Peyer's patch (tissue), 4 donors: ENCODE measurements around the gene HSD17B1. TPM values are rescaled to one million over a fixed set of nuclear protein-coding genes. Genes with fewer than 3 reads are reported as not detected.

ENCODE experiments used
- DNase-seq, 3 donors: peaks; one replicate each; pipeline ENCODE4 v3.0.0-alpha.2; 2017 to 2019
- H3K27ac ChIP-seq, 4 donors: fragments of 200-600 bp; sonication (generic); one replicate each; pipeline ENCODE4 v1.5.1; 2016 to 2019
- H3K27me3 ChIP-seq, 2 donors: fragments of 200-600 bp; sonication (generic); one replicate each; pipeline ENCODE4 v1.5.1; 2019
- H3K36me3 ChIP-seq, 3 donors: fragments of 200-600 bp; sonication (generic); one replicate each; pipeline ENCODE4 v1.5.1; 2016 to 2019
- H3K4me1 ChIP-seq, 4 donors: fragments of 200-600 bp; sonication (generic); one replicate each; pipeline ENCODE4 v1.5.1; 2016 to 2019
- H3K4me3 ChIP-seq, 4 donors: fragments of 200-600 bp; sonication (generic); 1 replicate in 3 of 4; 2 replicates in 1 of 4; pipeline ENCODE4 v1.5.1; 2016 to 2019; ENCODE audit warnings: mild to moderate bottlenecking in 1 of 4
- H3K9me3 ChIP-seq, 4 donors: fragments of 200-600 bp; sonication (generic); one replicate each; pipeline ENCODE4 v1.5.1; 2016 to 2019; ENCODE audit warnings: mild to moderate bottlenecking in 1 of 4
- POLR2A ChIP-seq, 2 donors: fragments of 450-650 bp; IDR thresholded peaks; one replicate each; pipeline ENCODE4 v1.5.1; 2017; ENCODE audit warnings: antibody characterized with exemption in 2 of 2, mild to moderate bottlenecking in 2 of 2, moderate library complexity in 2 of 2
- total RNA-seq, 4 donors: library from RNA; depleted of rRNA; stranded (reverse); fragments of >200 nt; gene quantifications; one replicate each; pipeline ENCODE4 v1.1.0, GENCODE V29; 2016
- TF ChIP-seq, protein P1 (sequence below), 6 experiments: fragments of 450-650 bp in 4 of 6; fragments of 200-600 bp in 2 of 6; sonication (generic) in 1 of 6; IDR thresholded peaks; one replicate each; pipeline ENCODE4 v1.5.1; 2017 to 2019; ENCODE audit warnings: antibody characterized with exemption in 6 of 6, mild to moderate bottlenecking in 3 of 6, moderate library complexity in 1 of 6

HSD17B1 gene
- total RNA-seq, 4 donors from 2014 or later = 0.94 to 3.9 (median 1.7) TPM; not detected in 1

DNA sequence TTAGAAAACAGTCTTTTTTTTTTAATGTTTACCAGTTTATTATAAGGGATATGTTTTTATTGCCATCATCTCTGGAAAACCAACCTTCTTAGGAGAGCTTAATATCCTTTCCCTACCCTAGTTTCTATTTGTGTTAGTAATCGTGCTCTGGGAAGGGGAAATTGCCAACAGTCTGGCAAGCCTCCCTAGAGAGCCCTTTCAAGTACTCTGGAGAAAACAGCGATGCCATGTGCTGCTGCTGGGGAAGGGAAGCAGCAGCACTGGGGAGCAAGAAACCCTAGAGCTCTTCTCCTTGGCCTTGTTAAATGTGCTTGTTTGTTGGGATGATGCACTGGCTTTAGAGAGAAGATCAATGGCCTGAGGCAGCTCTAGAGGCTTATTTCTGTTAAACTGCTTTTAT lies 46.2 kb downstream of the HSD17B1 start:
- H3K36me3 ChIP-seq = peaks cover 0 to 9% (median 0%) of the 10 kb centered on the region in 3 donors
- no peak overlapping the region for H3K27ac ChIP-seq
- DNase-seq = no peak
- no peaks in the 10 kb centered on the region for H3K27me3 ChIP-seq
- TF ChIP-seq, protein P1, sequence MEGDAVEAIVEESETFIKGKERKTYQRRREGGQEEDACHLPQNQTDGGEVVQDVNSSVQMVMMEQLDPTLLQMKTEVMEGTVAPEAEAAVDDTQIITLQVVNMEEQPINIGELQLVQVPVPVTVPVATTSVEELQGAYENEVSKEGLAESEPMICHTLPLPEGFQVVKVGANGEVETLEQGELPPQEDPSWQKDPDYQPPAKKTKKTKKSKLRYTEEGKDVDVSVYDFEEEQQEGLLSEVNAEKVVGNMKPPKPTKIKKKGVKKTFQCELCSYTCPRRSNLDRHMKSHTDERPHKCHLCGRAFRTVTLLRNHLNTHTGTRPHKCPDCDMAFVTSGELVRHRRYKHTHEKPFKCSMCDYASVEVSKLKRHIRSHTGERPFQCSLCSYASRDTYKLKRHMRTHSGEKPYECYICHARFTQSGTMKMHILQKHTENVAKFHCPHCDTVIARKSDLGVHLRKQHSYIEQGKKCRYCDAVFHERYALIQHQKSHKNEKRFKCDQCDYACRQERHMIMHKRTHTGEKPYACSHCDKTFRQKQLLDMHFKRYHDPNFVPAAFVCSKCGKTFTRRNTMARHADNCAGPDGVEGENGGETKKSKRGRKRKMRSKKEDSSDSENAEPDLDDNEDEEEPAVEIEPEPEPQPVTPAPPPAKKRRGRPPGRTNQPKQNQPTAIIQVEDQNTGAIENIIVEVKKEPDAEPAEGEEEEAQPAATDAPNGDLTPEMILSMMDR (IDR thresholded peaks at IDR 0.05) = no peak
- no peak for TF ChIP-seq POLR2A (IDR thresholded peaks at IDR 0.05)
- H3K4me1 ChIP-seq = peaks cover 0 to 5% (median 0%) of the 10 kb centered on the region in 4 donors
- no peaks in the 10 kb centered on the region for H3K9me3 ChIP-seq
- H3K4me3 ChIP-seq = no peak overlapping the region

DNA sequence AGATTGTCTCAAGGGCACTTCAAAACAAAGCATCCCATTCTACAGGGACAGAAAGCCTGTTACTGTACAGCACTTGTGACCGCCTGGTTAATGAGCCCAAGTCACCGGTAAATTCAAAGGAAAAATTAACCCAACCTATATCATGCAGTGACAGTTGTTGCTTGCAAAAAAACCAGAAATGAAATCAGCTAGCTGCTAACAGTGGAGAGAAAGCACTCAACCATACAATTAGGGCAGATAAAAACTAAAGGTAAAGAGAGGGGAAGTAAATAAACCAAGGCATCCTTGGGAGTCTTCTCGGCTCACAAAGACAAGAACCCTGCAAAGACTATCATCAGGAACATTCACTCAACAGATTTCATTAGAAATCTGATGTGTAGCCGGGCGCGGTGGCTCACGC lies 50.6 kb downstream of the HSD17B1 start:
- Histone ChIP-seq H3K27ac (no peak overlapping the region), H3K9me3 (no peaks in the 10 kb centered on the region), H3K4me3 (no peak overlapping the region), H3K36me3 (peaks cover 0 to 4% (median 0%) of the 10 kb centered on the region in 3 donors), H3K27me3 (no peaks in the 10 kb centered on the region), H3K4me1 (peaks cover 0 to 31% (median 12%) of the 10 kb centered on the region in 4 donors)
- TF ChIP-seq POLR2A (IDR thresholded peaks at IDR 0.05) = no peak
- TF ChIP-seq, protein P1 (IDR thresholded peaks at IDR 0.05) = no peak
- DNase-seq = no peak

Other genes with a start within 250 kb of the HSD17B1 start
- 100 to 1,000 TPM; 178 to 219 (median 191) TPM for gene STAT3, start 164.5 kb upstream of the HSD17B1 start, total RNA-seq
- gene CAVIN1, start 129.7 kb upstream of the HSD17B1 start, total RNA-seq = 10 to 100 TPM; 16.3 to 94.9 (median 35.9) TPM
- 100 to 1,000 TPM; 121 to 251 (median 204) TPM for gene ATP6V0A1, start 94.0 kb upstream of the HSD17B1 start, total RNA-seq
- 10 to 100 TPM; 12.4 to 79.2 (median 62.7) TPM for gene NAGLU, start 16.7 kb upstream of the HSD17B1 start, total RNA-seq
- 10 to 100 TPM; 42.1 to 95.4 (median 80.2) TPM for gene COASY, start 9.2 kb downstream of the HSD17B1 start, total RNA-seq
- 100 to 1,000 TPM in 3 of 4 donors, 10 to 100 TPM in 1; 65.2 to 180 (median 133) TPM for gene MLX, start 14.2 kb downstream of the HSD17B1 start, total RNA-seq
- 1 to 10 TPM in 2 of 4 donors, not detected in 2; 1.2 to 1.5 TPM for gene PSMC3IP, start 24.8 kb downstream of the HSD17B1 start, total RNA-seq
- gene RETREG3, start 56.5 kb downstream of the HSD17B1 start, total RNA-seq = 10 to 100 TPM; 31.4 to 66.6 (median 55.8) TPM
- 10 to 100 TPM; 19.8 to 64.4 (median 37.9) TPM for gene TUBG1, start 56.8 kb downstream of the HSD17B1 start, total RNA-seq
- 10 to 100 TPM in 3 of 4 donors, 1 to 10 TPM in 1; 5.6 to 79.2 (median 16.6) TPM for gene TUBG2, start 106.4 kb downstream of the HSD17B1 start, total RNA-seq
- gene PLEKHH3, start 124.1 kb downstream of the HSD17B1 start, total RNA-seq = 10 to 100 TPM in 2 of 4 donors, 1 to 10 TPM in 2; 3.5 to 14.0 (median 10.8) TPM
- gene CCR10, start 128.9 kb downstream of the HSD17B1 start, total RNA-seq = 1 to 10 TPM in 1 of 4 donors, under 1 TPM in 1, not detected in 2; 0.40 to 2.8 TPM
- gene CNTNAP1, start 129.6 kb downstream of the HSD17B1 start, total RNA-seq = 1 to 10 TPM in 3 of 4 donors, under 1 TPM in 1; 0.35 to 5.0 (median 1.3) TPM
- gene EZH1, start 192.1 kb downstream of the HSD17B1 start, total RNA-seq = 100 to 1,000 TPM in 1 of 4 donors, 10 to 100 TPM in 3; 33.5 to 120 (median 64.4) TPM
- gene RAMP2, start 208.3 kb downstream of the HSD17B1 start, total RNA-seq = 1 to 10 TPM; 2.3 to 9.9 (median 4.3) TPM
- gene VPS25, start 220.5 kb downstream of the HSD17B1 start, total RNA-seq = 10 to 100 TPM; 34.7 to 82.1 (median 67.5) TPM
- 10 to 100 TPM in 3 of 4 donors, 1 to 10 TPM in 1; 7.2 to 56.0 (median 28.7) TPM for gene WNK4, start 227.7 kb downstream of the HSD17B1 start, total RNA-seq
- 100 to 1,000 TPM in 3 of 4 donors, 10 to 100 TPM in 1; 68.5 to 156 (median 139) TPM for gene COA3, start 245.8 kb downstream of the HSD17B1 start, total RNA-seq
- not detected for gene CNTD1, start 245.9 kb downstream of the HSD17B1 start, total RNA-seq